ENCODE measurements around the gene DPP6. TPM values are rescaled to one million over a fixed set of nuclear protein-coding genes. Genes with fewer than 3 reads are reported as not detected.

The DPP6 gene
- total and polyA plus RNA-seq, 2 of the 8 experiments (the other 6 are each of a cell fraction or from before 2014, with no cell fraction given), result 4.7 to 6.8 TPM

DNA sequence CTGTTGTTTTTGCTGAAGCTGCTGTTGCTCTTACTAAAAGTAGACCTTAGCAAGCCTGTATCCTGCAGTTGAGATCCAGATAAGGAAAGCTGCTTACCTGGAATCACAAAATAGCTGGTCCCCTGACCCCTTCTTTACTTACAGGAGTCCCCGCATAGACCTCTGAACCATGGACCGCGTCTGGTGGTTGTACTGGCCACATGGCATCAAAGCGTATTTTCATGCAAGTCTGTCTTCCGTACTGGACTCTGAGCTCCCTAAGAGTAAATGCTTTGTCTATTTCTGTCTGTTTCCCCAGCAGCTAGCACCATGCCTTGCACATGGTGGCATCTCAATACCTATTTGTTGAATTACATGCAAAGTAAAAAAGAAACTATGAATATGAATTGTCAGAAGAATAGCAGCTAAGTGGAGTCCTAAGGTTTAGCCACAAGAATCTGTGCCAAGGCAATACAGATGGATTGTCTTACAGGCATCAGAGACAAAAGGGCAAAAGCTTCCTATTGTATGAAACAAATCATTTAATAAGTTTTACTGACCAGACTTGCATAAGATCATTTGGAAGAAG lies 791.6 kb downstream of the DPP6 start:
- Histone ChIP-seq H3K79me1 (ENCODE audit: low read depth, low read length) (no peaks in the 10 kb centered on the region), H3K79me2 (ENCODE audit: control insufficient read depth in 1 of 2, insufficient read depth in 2 of 2, low read length in 2 of 2) (no peaks in the 10 kb centered on the region), H2AFZ (ENCODE audit: low read length) (no peak overlapping the region), H3K14ac (ENCODE audit: insufficient read length) (no peak overlapping the region), H3K4me1 (replicated peaks in 1 of 4; ENCODE audit: control insufficient read depth in 3 of 4, insufficient read depth in 4 of 4, low read length in 3 of 4) (no peaks in the 10 kb centered on the region; a peak in 1 of 7 replicates), H3K23me2 (ENCODE audit: low read depth, low read length) (no peaks in the 10 kb centered on the region), H3K36me3 (ENCODE audit: control insufficient read depth in 2 of 4, insufficient read depth in 4 of 4, low read length in 3 of 4) (no peaks in the 10 kb centered on the region), H3K4me2 (ENCODE audit: insufficient read depth in 1 of 2, low read depth in 2 of 2, low read length in 2 of 2) (no peak overlapping the region), H3K27me3 (replicated peaks in 1 of 4; ENCODE audit: control insufficient read depth in 3 of 4, extremely low read depth in 1 of 4, insufficient read depth in 3 of 4, low read length in 3 of 4) (no peaks in the 10 kb centered on the region), H4K8ac (ENCODE audit: extremely low read depth, insufficient read depth, low read length) (no peak overlapping the region), H3K4ac (replicated peaks; ENCODE audit: insufficient read length, low read depth, low read length) (no peak overlapping the region), H3K27ac (ENCODE audit: low read depth, low read length) (no peak overlapping the region), H2BK15ac (ENCODE audit: low read length) (no peak overlapping the region), H2BK5ac (ENCODE audit: low read depth, low read length) (no peak overlapping the region), H3K4me3 (ENCODE audit: extremely low read depth in 1 of 4, insufficient read depth in 2 of 4, low read depth in 3 of 4, low read length in 4 of 4) (no peak overlapping the region), H3K23ac (ENCODE audit: insufficient read length) (no peak overlapping the region), H4K20me1 (replicated peaks in 1 of 2; ENCODE audit: control insufficient read depth in 1 of 2, insufficient read depth in 2 of 2, low read length in 2 of 2) (no peaks in the 10 kb centered on the region), H2BK20ac (ENCODE audit: low read length) (no peak overlapping the region), H3K18ac (ENCODE audit: extremely low read depth, low read length) (no peak overlapping the region), H4K91ac (replicated peaks; ENCODE audit: insufficient read length, low read length) (no peak overlapping the region), H2BK120ac (replicated peaks; ENCODE audit: low read depth, low read length) (no peak overlapping the region), H2BK12ac (ENCODE audit: low read depth, low read length) (no peak overlapping the region), H3K9ac (replicated peaks in 1 of 4; ENCODE audit: extremely low read depth in 1 of 4, low read depth in 3 of 4, low read length in 3 of 4) (no peak overlapping the region), H3K9me3 (ENCODE audit: insufficient read depth in 2 of 2, low read depth in 1 of 2, low read length in 1 of 2) (no peaks in the 10 kb centered on the region), H2AK5ac (ENCODE audit: low read depth, low read length) (no peak overlapping the region), H4K5ac (ENCODE audit: insufficient read length, low read depth, low read length) (no peak overlapping the region), H3K56ac (replicated peaks; ENCODE audit: insufficient read length, low read depth, low read length) (no peak overlapping the region)
- DNase-seq (ENCODE audit: low read depth in 1 of 2, low spot score in 2 of 2) (no peak), FAIRE-seq (no peak)
- ChIA-PET POLR2A (ENCODE audit: partially characterized antibody) (interaction anchor here (0.6 kb wide), 1 partner anchor 9 kb away, joined by 3 read pairs; no protein-coding TSS in a partner anchor), CTCF (ENCODE audit: partially characterized antibody) (interaction anchor here (0.6 to 2.4 kb wide), 11 partner anchors 12 to 787 kb away, joined by 3 to 10 read pairs (median 3); no protein-coding TSS in a partner anchor)
- whole genome bisulfite sequencing, 2 experiments (ENCODE audit: extremely low coverage in 1 of 2, insufficient coverage in 1 of 2, insufficient read length in 1 of 2, insufficient replicate concordance in 2 of 2, low coverage in 1 of 2, low lambda C conversion rate in 2 of 2, missing lambda C conversion rate in 1 of 2), result 96% methylated on average over 5 of the region's 5 CpGs; no CpG with 5 or more reads in 1 of the 2 experiments
- no peak for TF ChIP-seq USF2 (IDR thresholded peaks at IDR 0.05; ENCODE audit: low read length)
- no peak for TF ChIP-seq CHD2 (IDR thresholded peaks at IDR 0.05; ENCODE audit: low read length)
- TF ChIP-seq, protein P1, sequence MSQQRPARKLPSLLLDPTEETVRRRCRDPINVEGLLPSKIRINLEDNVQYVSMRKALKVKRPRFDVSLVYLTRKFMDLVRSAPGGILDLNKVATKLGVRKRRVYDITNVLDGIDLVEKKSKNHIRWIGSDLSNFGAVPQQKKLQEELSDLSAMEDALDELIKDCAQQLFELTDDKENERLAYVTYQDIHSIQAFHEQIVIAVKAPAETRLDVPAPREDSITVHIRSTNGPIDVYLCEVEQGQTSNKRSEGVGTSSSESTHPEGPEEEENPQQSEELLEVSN (IDR thresholded peaks at IDR 0.05), result no peak
- no peak for TF ChIP-seq BRCA1 (IDR thresholded peaks at IDR 0.05; ENCODE audit: low read depth, low read length)
- TF ChIP-seq CREB1 (IDR thresholded peaks at IDR 0.05), result no peak
- TF ChIP-seq NANOG (IDR thresholded peaks at IDR 0.05; ENCODE audit: insufficient read depth, low read depth, low read length, poor library complexity, severe bottlenecking), result no peak
- TF ChIP-seq RNF2 (IDR thresholded peaks at IDR 0.05; ENCODE audit: borderline replicate concordance, low read depth, low read length, missing control alignments, poor library complexity, severe bottlenecking), result no peak
- no peak for TF ChIP-seq KDM5A (IDR thresholded peaks at IDR 0.05; ENCODE audit: low read length)
- TF ChIP-seq BCL11A (IDR thresholded peaks at IDR 0.05; ENCODE audit: low read depth in 2 of 2, low read length in 2 of 2), result no peak
- TF ChIP-seq RAD21 (IDR thresholded peaks at IDR 0.05 in 1 of 2, conservative IDR thresholded peaks at IDR 0.05 in 1 of 2; ENCODE audit: low read depth in 2 of 2, low read length in 2 of 2), result no peak
